Subcutaneous abdominal adipose tissue (tissue), 5 donors: ENCODE results near the gene OCIAD2.
"Not testable (repeated sequence)": the region's sequence is repeated elsewhere in the genome, so short reads cannot be mapped to it uniquely, and the experiment has no call there.

Source experiments
- H3K27ac ChIP-seq: one replicate; pipeline ENCODE4 v1.7.0; 2013; ENCODE audit warnings: low read depth, mild to moderate bottlenecking, inconsistent platforms, low read length, moderate library complexity
- H3K27me3 ChIP-seq, 5 donors: one replicate each; pipeline ENCODE4 v1.7.0; 2013; ENCODE audit warnings: low read length in 5 of 5, inconsistent platforms in 1 of 5; ENCODE audit not compliant: control insufficient read depth in 5 of 5, insufficient read depth in 4 of 5
- H3K36me3 ChIP-seq, 5 donors: one replicate each; pipeline ENCODE4 v1.7.0; 2013; ENCODE audit warnings: low read length in 5 of 5; ENCODE audit not compliant: control insufficient read depth in 5 of 5, insufficient read depth in 5 of 5
- H3K4me1 ChIP-seq, 5 donors: one replicate each; pipeline ENCODE4 v1.7.0; 2013; ENCODE audit warnings: low read length in 5 of 5, mild to moderate bottlenecking in 3 of 5, moderate library complexity in 1 of 5; ENCODE audit not compliant: control insufficient read depth in 5 of 5, insufficient read depth in 5 of 5
- H3K4me3 ChIP-seq, 5 donors: one replicate each; pipeline ENCODE4 v1.7.0; 2013; ENCODE audit warnings: low read length in 5 of 5, low read depth in 1 of 5
- H3K9ac ChIP-seq, 5 donors: one replicate each; pipeline ENCODE4 v1.7.0; 2013; ENCODE audit warnings: low read length in 5 of 5, mild to moderate bottlenecking in 4 of 5, moderate library complexity in 3 of 5
- H3K9me3 ChIP-seq, 5 donors: one replicate each; pipeline ENCODE4 v1.7.0; 2013; ENCODE audit warnings: low read length in 5 of 5; ENCODE audit not compliant: control insufficient read depth in 5 of 5
- donor health status: healthy.
- donor health status: healthy.
- donor health status: healthy.
- donor health status: healthy.
- donor health status: healthy.

Gene OCIAD2

GRCh38 chr4:48939785-48940184 lies 33.2 kb upstream of the OCIAD2 start:
- Histone ChIP-seq H3K9ac (no peak overlapping the region), H3K4me1 (peaks cover 2 to 6% (median 5%) of the 10 kb centered on the region in 5 donors), H3K9me3 (peaks cover 0 to 10% (median 8%) of the 10 kb centered on the region in 5 donors), H3K36me3 (no peaks in the 10 kb centered on the region), H3K27me3 (no peaks in the 10 kb centered on the region), H3K27ac (peak overlapping the region; percentile 43), H3K4me3 (no peak overlapping the region)

GRCh38 chr4:48938831-48939230 lies 32.3 kb upstream of the OCIAD2 start:
- H3K4me3 ChIP-seq: no peak overlapping the region
- H3K4me1 ChIP-seq: peaks cover 2 to 6% (median 5%) of the 10 kb centered on the region in 5 donors
- H3K27ac ChIP-seq: no peak overlapping the region
- no peaks in the 10 kb centered on the region for H3K27me3 ChIP-seq
- H3K9ac ChIP-seq: no peak overlapping the region
- H3K36me3 ChIP-seq: no peaks in the 10 kb centered on the region
- H3K9me3 ChIP-seq: peaks cover 0 to 10% (median 8%) of the 10 kb centered on the region in 5 donors

GRCh38 chr4:48937033-48937432 lies 30.5 kb upstream of the OCIAD2 start:
- no peak overlapping the region for H3K9ac ChIP-seq
- H3K27me3 ChIP-seq: no peaks in the 10 kb centered on the region
- peaks cover 0 to 10% (median 8%) of the 10 kb centered on the region in 5 donors for H3K9me3 ChIP-seq
- H3K4me3 ChIP-seq: no peak overlapping the region
- H3K36me3 ChIP-seq: no peaks in the 10 kb centered on the region
- H3K4me1 ChIP-seq: peaks cover 2 to 6% (median 5%) of the 10 kb centered on the region in 5 donors
- H3K27ac ChIP-seq: no peak overlapping the region

- Histone ChIP-seq H3K27ac (no peak overlapping the region), H3K4me1 (no peaks in the 10 kb centered on the region), H3K27me3 (no peaks in the 10 kb centered on the region), H3K9me3 (no peaks in the 10 kb centered on the region), H3K9ac (no peak overlapping the region), H3K4me3 (no peak overlapping the region), H3K36me3 (no peaks in the 10 kb centered on the region)
Observed at GRCh38 chr4:48931459-48931858, 24.9 kb upstream of the OCIAD2 start.

- Histone ChIP-seq H3K4me3 (no peak overlapping the region), H3K27ac (no peak overlapping the region), H3K9ac (no peak overlapping the region), H3K27me3 (no peaks in the 10 kb centered on the region), H3K9me3 (no peaks in the 10 kb centered on the region), H3K4me1 (no peaks in the 10 kb centered on the region), H3K36me3 (no peaks in the 10 kb centered on the region)
Observed at GRCh38 chr4:48930654-48931053, 24.1 kb upstream of the OCIAD2 start.

- H3K27me3 ChIP-seq: no peaks in the 10 kb centered on the region
Observed at GRCh38 chr4:48924416-48924815, 17.8 kb upstream of the OCIAD2 start.

GRCh38 chr4:48923065-48923464 lies 16.5 kb upstream of the OCIAD2 start:
- not testable (repeated sequence) for H3K36me3 ChIP-seq, H3K27me3 ChIP-seq, H3K27ac ChIP-seq, H3K9me3 ChIP-seq, H3K4me3 ChIP-seq, H3K9ac ChIP-seq, H3K4me1 ChIP-seq

More at GRCh38 chr4:48924416-48924815, 17.8 kb upstream of the OCIAD2 start:
- Histone ChIP-seq H3K27ac (no peak overlapping the region), H3K4me1 (no peaks in the 10 kb centered on the region), H3K36me3 (no peaks in the 10 kb centered on the region), H3K4me3 (no peak overlapping the region), H3K9me3 (no peaks in the 10 kb centered on the region), H3K9ac (no peak overlapping the region)

- no peaks in the 10 kb centered on the region for H3K4me1 ChIP-seq
Observed at GRCh38 chr4:48914311-48914710, 7.7 kb upstream of the OCIAD2 start.

GRCh38 chr4:48913346-48913745 lies 6.8 kb upstream of the OCIAD2 start:
- no peak overlapping the region for H3K4me3 ChIP-seq
- no peaks in the 10 kb centered on the region for H3K27me3 ChIP-seq
- no peaks in the 10 kb centered on the region for H3K4me1 ChIP-seq
- no peak overlapping the region for H3K27ac ChIP-seq
- H3K9me3 ChIP-seq: no peaks in the 10 kb centered on the region
- no peaks in the 10 kb centered on the region for H3K36me3 ChIP-seq
- no peak overlapping the region for H3K9ac ChIP-seq

More at GRCh38 chr4:48914311-48914710, 7.7 kb upstream of the OCIAD2 start:
- Histone ChIP-seq H3K27me3 (no peaks in the 10 kb centered on the region), H3K36me3 (no peaks in the 10 kb centered on the region), H3K4me3 (no peak overlapping the region), H3K9ac (no peak overlapping the region), H3K9me3 (no peaks in the 10 kb centered on the region), H3K27ac (no peak overlapping the region)

GRCh38 chr4:48912349-48912748 lies 5.8 kb upstream of the OCIAD2 start:
- Histone ChIP-seq H3K4me1 (no peaks in the 10 kb centered on the region), H3K27me3 (no peaks in the 10 kb centered on the region), H3K27ac (no peak overlapping the region), H3K9me3 (no peaks in the 10 kb centered on the region), H3K36me3 (no peaks in the 10 kb centered on the region), H3K4me3 (no peak overlapping the region), H3K9ac (no peak overlapping the region)

- no peak overlapping the region for H3K4me3 ChIP-seq
- peaks cover 0 to 15% (median 14%) of the 10 kb centered on the region in 5 donors for H3K4me1 ChIP-seq
- no peaks in the 10 kb centered on the region for H3K36me3 ChIP-seq
- H3K9me3 ChIP-seq: no peaks in the 10 kb centered on the region
- peaks cover 0 to 5% (median 0%) of the 10 kb centered on the region in 5 donors for H3K27me3 ChIP-seq
- no peak overlapping the region for H3K9ac ChIP-seq
- no peak overlapping the region for H3K27ac ChIP-seq
Observed at GRCh38 chr4:48910511-48910910, 3.9 kb upstream of the OCIAD2 start.
